SK-N-SH treated with all-trans-retinoic acid at 6 μM for 48 hours (cell line): ENCODE data around the gene IMMP2L.

Experiments
- ATAC-seq: fragments of 200-7000 bp; cut with Tn5 transposase; 3 replicates; pipeline ENCODE4 v1.9.1; 2020; ENCODE audit warnings: mild to moderate bottlenecking, moderate library complexity
- ARNTL ChIP-seq: fragments of 450-650 bp; formaldehyde crosslinking; IDR thresholded peaks from 2 replicates; pipeline ENCODE4 v1.5.0; 2020; ENCODE audit warnings: low read depth, mild to moderate bottlenecking, moderate library complexity, borderline replicate concordance
- CREB5 ChIP-seq: fragments of 250-450 bp; sonication (Bioruptor Pico); IDR thresholded peaks from 2 replicates; pipeline ENCODE4 v1.5.1; 2020; ENCODE audit warnings: low read depth, mild to moderate bottlenecking, moderate library complexity
- CSDC2 ChIP-seq: fragments of 250-450 bp; sonication (Bioruptor Pico); IDR thresholded peaks from 2 replicates; pipeline ENCODE4 v1.5.0; 2020; ENCODE audit warnings: mild to moderate bottlenecking, moderate library complexity
- CSRNP3 ChIP-seq: fragments of 250-450 bp; sonication (Bioruptor Pico); IDR thresholded peaks from 2 replicates; pipeline ENCODE4 v1.5.1; 2021; ENCODE audit warnings: mild to moderate bottlenecking, moderate library complexity
- GLIS3 ChIP-seq: fragments of 250-450 bp; sonication (Bioruptor Pico); IDR thresholded peaks from 2 replicates; pipeline ENCODE4 v1.5.0; 2020; ENCODE audit warnings: mild to moderate bottlenecking, moderate library complexity
- ISL1 ChIP-seq: fragments of 250-450 bp; sonication (Bioruptor Pico); IDR thresholded peaks from 2 replicates; pipeline ENCODE4 v2.1.2; 2022; ENCODE audit warnings: mild to moderate bottlenecking, moderate library complexity
- PATZ1 ChIP-seq: fragments of 250-450 bp; sonication (Bioruptor Pico); IDR thresholded peaks from 2 replicates; pipeline ENCODE4 v1.8.0; 2020; ENCODE audit warnings: mild to moderate bottlenecking, moderate library complexity, borderline replicate concordance
- POU6F1 ChIP-seq: fragments of 250-450 bp; sonication (Bioruptor Pico); IDR thresholded peaks from 2 replicates; pipeline ENCODE4 v1.8.0; 2021; ENCODE audit warnings: low read depth, mild to moderate bottlenecking, moderate library complexity, borderline replicate concordance
- PPARA ChIP-seq: fragments of 250-450 bp; sonication (Bioruptor Pico); IDR thresholded peaks from 2 replicates; pipeline ENCODE4 v1.5.0; 2020; ENCODE audit warnings: mild to moderate bottlenecking, borderline replicate concordance
- RARB ChIP-seq: fragments of 250-450 bp; sonication (Bioruptor Pico); IDR thresholded peaks from 2 replicates; pipeline ENCODE4 v1.8.0; 2021; ENCODE audit warnings: mild to moderate bottlenecking, moderate library complexity
- TCF4 ChIP-seq: fragments of 250-450 bp; sonication (Bioruptor Pico); IDR thresholded peaks from 2 replicates; pipeline ENCODE4 v1.8.0; 2021; ENCODE audit warnings: mild to moderate bottlenecking, moderate library complexity, borderline replicate concordance
- TOX ChIP-seq: fragments of 250-450 bp; sonication (Bioruptor Pico); IDR thresholded peaks from 2 replicates; pipeline ENCODE4 v1.8.0; 2021; ENCODE audit warnings: mild to moderate bottlenecking, moderate library complexity, borderline replicate concordance
- ZC3H10 ChIP-seq: fragments of 250-450 bp; sonication (Bioruptor Pico); IDR thresholded peaks from 2 replicates; pipeline ENCODE4 v1.5.1; 2021; ENCODE audit warnings: mild to moderate bottlenecking, moderate library complexity
- ZFP3 ChIP-seq: fragments of 250-450 bp; sonication (Bioruptor Pico); IDR thresholded peaks from 2 replicates; pipeline ENCODE4 v1.5.0; 2020; ENCODE audit warnings: mild to moderate bottlenecking, moderate library complexity
- ZFP30 ChIP-seq: fragments of 450-650 bp; formaldehyde crosslinking; IDR thresholded peaks from 2 replicates; pipeline ENCODE4 v1.5.0; 2022; ENCODE audit warnings: mild to moderate bottlenecking, moderate library complexity
- ZNF565 ChIP-seq: fragments of 450-650 bp; formaldehyde crosslinking; conservative IDR thresholded peaks from 2 replicates; pipeline ENCODE4 v1.5.0; 2020; ENCODE audit warnings: low read depth, mild to moderate bottlenecking, moderate library complexity
- ZNF70 ChIP-seq: fragments of 450-650 bp; formaldehyde crosslinking; IDR thresholded peaks from 2 replicates; pipeline ENCODE4 v1.5.0; 2020; ENCODE audit warnings: mild to moderate bottlenecking, moderate library complexity
- TF ChIP-seq, protein P1 (sequence below): fragments of 250-450 bp; sonication (Bioruptor Pico); IDR thresholded peaks from 2 replicates; pipeline ENCODE4 v1.5.0; 2020; ENCODE audit warnings: mild to moderate bottlenecking, moderate library complexity

IMMP2L gene

GRCh38 chr7:110790992-110791391 lies 771.3 kb downstream of the IMMP2L start:
- no peak for ATAC-seq
- TF ChIP-seq ZC3H10 (CRISPR knock-in tag) (no peak), TOX (no peak)

DNA sequence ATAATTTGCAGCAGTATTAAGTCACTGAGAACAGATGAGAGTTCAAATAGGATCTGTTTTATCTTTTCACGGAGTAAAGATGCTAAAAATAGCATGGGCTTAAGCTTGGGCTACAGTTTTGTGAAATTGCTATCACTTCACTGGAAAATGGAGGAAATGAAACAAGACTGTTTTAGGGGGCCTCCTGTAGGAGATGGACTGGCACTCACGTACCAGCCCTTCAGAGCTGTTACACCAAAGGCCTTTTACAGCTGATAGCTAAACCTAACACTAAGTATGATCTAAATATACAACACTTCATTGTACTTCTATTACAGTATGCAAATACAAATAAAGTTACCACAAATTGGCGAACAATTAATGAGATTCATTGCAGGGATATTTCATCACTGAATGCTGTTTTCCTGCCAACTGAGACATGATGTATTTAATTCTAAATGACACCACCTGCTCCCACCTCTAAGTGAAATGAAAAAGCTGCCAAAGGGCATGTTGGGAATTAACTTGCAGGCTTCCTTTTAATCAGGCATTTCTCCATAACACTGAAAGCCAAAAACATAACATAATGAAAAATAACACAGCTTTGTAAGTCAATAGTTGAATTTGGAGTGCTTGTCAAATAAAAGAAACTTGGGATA lies 775.8 kb downstream of the IMMP2L start:
- no peak for ATAC-seq
- no peak for TF ChIP-seq CSRNP3 (CRISPR knock-in tag)
- TF ChIP-seq, protein P1, sequence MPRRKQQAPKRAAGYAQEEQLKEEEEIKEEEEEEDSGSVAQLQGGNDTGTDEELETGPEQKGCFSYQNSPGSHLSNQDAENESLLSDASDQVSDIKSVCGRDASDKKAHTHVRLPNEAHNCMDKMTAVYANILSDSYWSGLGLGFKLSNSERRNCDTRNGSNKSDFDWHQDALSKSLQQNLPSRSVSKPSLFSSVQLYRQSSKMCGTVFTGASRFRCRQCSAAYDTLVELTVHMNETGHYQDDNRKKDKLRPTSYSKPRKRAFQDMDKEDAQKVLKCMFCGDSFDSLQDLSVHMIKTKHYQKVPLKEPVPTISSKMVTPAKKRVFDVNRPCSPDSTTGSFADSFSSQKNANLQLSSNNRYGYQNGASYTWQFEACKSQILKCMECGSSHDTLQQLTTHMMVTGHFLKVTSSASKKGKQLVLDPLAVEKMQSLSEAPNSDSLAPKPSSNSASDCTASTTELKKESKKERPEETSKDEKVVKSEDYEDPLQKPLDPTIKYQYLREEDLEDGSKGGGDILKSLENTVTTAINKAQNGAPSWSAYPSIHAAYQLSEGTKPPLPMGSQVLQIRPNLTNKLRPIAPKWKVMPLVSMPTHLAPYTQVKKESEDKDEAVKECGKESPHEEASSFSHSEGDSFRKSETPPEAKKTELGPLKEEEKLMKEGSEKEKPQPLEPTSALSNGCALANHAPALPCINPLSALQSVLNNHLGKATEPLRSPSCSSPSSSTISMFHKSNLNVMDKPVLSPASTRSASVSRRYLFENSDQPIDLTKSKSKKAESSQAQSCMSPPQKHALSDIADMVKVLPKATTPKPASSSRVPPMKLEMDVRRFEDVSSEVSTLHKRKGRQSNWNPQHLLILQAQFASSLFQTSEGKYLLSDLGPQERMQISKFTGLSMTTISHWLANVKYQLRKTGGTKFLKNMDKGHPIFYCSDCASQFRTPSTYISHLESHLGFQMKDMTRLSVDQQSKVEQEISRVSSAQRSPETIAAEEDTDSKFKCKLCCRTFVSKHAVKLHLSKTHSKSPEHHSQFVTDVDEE (CRISPR knock-in tag), result no peak
- TF ChIP-seq PPARA (CRISPR knock-in tag), result no peak
- TF ChIP-seq ZFP30 (CRISPR knock-in tag), result no peak
- TF ChIP-seq ZNF70 (CRISPR knock-in tag), result no peak
- no peak for TF ChIP-seq POU6F1 (CRISPR knock-in tag)
- no peak for TF ChIP-seq ZFP3 (CRISPR knock-in tag)
- TF ChIP-seq PATZ1 (CRISPR knock-in tag), result no peak
- TF ChIP-seq CSDC2 (CRISPR knock-in tag), result no peak
- no peak for TF ChIP-seq TOX
- no peak for TF ChIP-seq ISL1
- TF ChIP-seq ZNF565 (CRISPR knock-in tag), result no peak
- no peak for TF ChIP-seq RARB (CRISPR knock-in tag)

DNA sequence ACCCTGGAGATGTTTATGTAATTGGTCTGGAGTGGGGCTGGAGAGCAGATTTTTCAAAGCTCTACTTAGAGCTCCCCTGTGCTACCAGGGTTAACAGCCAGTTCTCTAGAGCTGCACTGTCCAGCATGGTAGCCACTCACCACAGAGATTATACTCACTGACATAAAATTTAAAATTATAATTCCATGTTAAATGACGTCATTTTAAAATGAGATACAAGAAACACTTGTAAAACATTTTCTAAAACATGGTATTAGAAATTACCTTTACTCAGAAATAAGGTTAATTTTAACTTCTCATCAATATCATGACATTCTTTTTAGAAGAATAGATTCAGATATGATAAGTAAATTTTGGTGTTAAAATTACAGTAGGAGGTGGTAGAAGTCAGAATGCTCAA lies 777.5 kb downstream of the IMMP2L start:
- ATAC-seq, result no peak
- TF ChIP-seq RARB (CRISPR knock-in tag) (no peak), ZFP30 (CRISPR knock-in tag) (no peak), ZC3H10 (CRISPR knock-in tag) (no peak), PATZ1 (CRISPR knock-in tag) (no peak), ARNTL (no peak), ZNF70 (CRISPR knock-in tag) (no peak)

DNA sequence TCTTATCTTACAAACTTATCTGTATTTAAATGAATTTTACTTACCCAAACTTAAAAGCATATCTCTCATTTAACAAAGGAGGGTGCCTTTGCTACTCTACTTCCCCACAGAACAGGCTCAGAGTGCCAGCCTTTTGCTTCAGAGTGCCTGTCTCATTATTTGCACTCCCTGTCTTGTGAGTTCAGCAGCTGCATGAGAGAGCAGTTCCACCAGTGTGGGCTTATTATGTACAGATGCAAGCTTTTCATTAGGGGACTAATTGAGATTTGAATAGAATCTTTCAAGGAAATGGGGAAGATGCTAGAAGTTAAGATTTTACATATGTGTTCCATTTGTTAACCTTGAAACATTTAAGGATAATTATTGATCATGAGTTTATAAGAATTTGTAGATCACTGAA lies 781.6 kb downstream of the IMMP2L start:
- ATAC-seq, result no peak
- TF ChIP-seq TCF4 (CRISPR knock-in tag), result peak; percentile 64
- TF ChIP-seq ZNF70 (CRISPR knock-in tag), result no peak

DNA sequence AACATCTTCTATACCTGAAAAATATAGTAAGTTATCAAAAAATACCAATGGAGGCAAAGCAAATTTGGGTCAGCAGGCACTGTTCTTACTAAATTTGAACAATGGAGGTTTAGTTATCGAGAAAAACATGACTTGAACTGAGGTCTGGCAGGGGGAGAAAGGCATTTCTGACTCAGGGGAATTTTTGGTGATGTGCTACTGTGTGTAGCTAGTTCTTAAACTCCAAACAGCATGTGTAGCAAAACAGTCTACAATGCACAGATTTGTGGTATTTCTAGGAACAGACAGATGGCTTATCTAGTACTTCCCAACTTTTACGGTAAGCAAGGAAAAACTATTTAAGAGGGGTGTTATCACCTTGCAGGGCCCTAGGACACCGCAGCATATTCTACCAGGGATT lies 783.0 kb downstream of the IMMP2L start:
- no peak for ATAC-seq
- TF ChIP-seq TOX (no peak), PATZ1 (CRISPR knock-in tag) (no peak), ZNF565 (CRISPR knock-in tag) (no peak), ZNF70 (CRISPR knock-in tag) (no peak), GLIS3 (no peak), POU6F1 (CRISPR knock-in tag) (no peak), CREB5 (no peak), CSDC2 (CRISPR knock-in tag) (no peak), ZC3H10 (CRISPR knock-in tag) (no peak), ZFP30 (CRISPR knock-in tag) (no peak)
